Measurements from ENCODE around the gene FAM47E. TPM values are rescaled to one million over a fixed set of nuclear protein-coding genes. Genes with fewer than 3 reads are reported as not detected.
A peak's percentile ranks its signal among the peaks of the same experiment; 100 is the strongest.

FAM47E gene
- total and polyA plus RNA-seq, 2 of the 13 experiments (the other 11 are each of a cell fraction or from before 2014, with no cell fraction given), result 0.33 to 0.66 TPM

GRCh38 chr4:76251441-76252270, at the start of gene FAM47E (continued):
- TF ChIP-seq KDM6A (CRISPR knock-in tag; IDR thresholded peaks at IDR 0.05; ENCODE audit: low read depth), result no peak
- no peak for TF ChIP-seq ZFYVE20 (CRISPR knock-in tag; IDR thresholded peaks at IDR 0.05; ENCODE audit: borderline replicate concordance, low read depth)
- 0 out of 2 replicates have a peak, but pooled peaks have one; percentile 43 for TF ChIP-seq SMYD3 (CRISPR knock-in tag; IDR thresholded peaks at IDR 0.05)
- TF ChIP-seq ZNF839 (CRISPR knock-in tag; IDR thresholded peaks at IDR 0.05; ENCODE audit: borderline replicate concordance), result no peak
- no peak for TF ChIP-seq XBP1 (CRISPR knock-in tag; IDR thresholded peaks at IDR 0.05)
- TF ChIP-seq ZNF260 (CRISPR knock-in tag; IDR thresholded peaks at IDR 0.05; ENCODE audit: borderline replicate concordance, low read depth), result no peak
- no peak for TF ChIP-seq RBAK (CRISPR knock-in tag; IDR thresholded peaks at IDR 0.05)
- TF ChIP-seq SALL1 (CRISPR knock-in tag; IDR thresholded peaks at IDR 0.05), result peak; percentile 93
- TF ChIP-seq HMGA1 (CRISPR knock-in tag; conservative IDR thresholded peaks at IDR 0.05), result no peak
- TF ChIP-seq ZNF549 (CRISPR knock-in tag; IDR thresholded peaks at IDR 0.05), result no peak
- TF ChIP-seq SIX1 (CRISPR knock-in tag; IDR thresholded peaks at IDR 0.05; ENCODE audit: borderline replicate concordance), result no peak
- TF ChIP-seq HOXA3 (CRISPR knock-in tag; IDR thresholded peaks at IDR 0.05), result peak; percentile 91
- no peak for TF ChIP-seq DMTF1 (CRISPR knock-in tag; IDR thresholded peaks at IDR 0.05)
- peak; percentile 86 for TF ChIP-seq RFX3 (CRISPR knock-in tag; IDR thresholded peaks at IDR 0.05)
- peak; percentile 89; the same call in 1 of the 2 replicates for TF ChIP-seq ZNF766 (CRISPR knock-in tag; IDR thresholded peaks at IDR 0.05; ENCODE audit: borderline replicate concordance)
- no peak; the same call in 1 of the 2 replicates for TF ChIP-seq GATAD2A (CRISPR knock-in tag; IDR thresholded peaks at IDR 0.05)
- no peak for TF ChIP-seq ZNF34 (CRISPR knock-in tag; IDR thresholded peaks at IDR 0.05; ENCODE audit: borderline replicate concordance)
- no peak for TF ChIP-seq NCOA5 (CRISPR knock-in tag; IDR thresholded peaks at IDR 0.05)
- 0 out of 2 replicates have a peak, but pooled peaks have one; percentile 91 for TF ChIP-seq ZNF614 (CRISPR knock-in tag; IDR thresholded peaks at IDR 0.05; ENCODE audit: borderline replicate concordance)
- no peak for TF ChIP-seq SIX4 (CRISPR knock-in tag; IDR thresholded peaks at IDR 0.05)
- no peak for TF ChIP-seq ZNF496 (CRISPR knock-in tag; IDR thresholded peaks at IDR 0.05; ENCODE audit: insufficient replicate concordance)
- peak in 1 of 2 experiments; percentile 72; a peak in 2 of 4 replicates for TF ChIP-seq KLF16 (CRISPR knock-in tag; IDR thresholded peaks at IDR 0.05)
- no peak for TF ChIP-seq ZBTB44 (CRISPR knock-in tag; IDR thresholded peaks at IDR 0.05)
- TF ChIP-seq FOXJ3 (CRISPR knock-in tag; IDR thresholded peaks at IDR 0.05; ENCODE audit: borderline replicate concordance), result peak; percentile 64; the same call in 1 of the 2 replicates
- no peak for TF ChIP-seq NAIF1 (CRISPR knock-in tag; IDR thresholded peaks at IDR 0.05; ENCODE audit: borderline replicate concordance)
- TF ChIP-seq BHLHE40 (IDR thresholded peaks at IDR 0.05; ENCODE audit: low read length), result no peak
- no peak for TF ChIP-seq NFYC (CRISPR knock-in tag; IDR thresholded peaks at IDR 0.05)
- 0 out of 2 replicates have a peak, but pooled peaks have one; percentile 52 for TF ChIP-seq KLF9 (CRISPR knock-in tag; IDR thresholded peaks at IDR 0.05; ENCODE audit: low read depth)
- no peak for TF ChIP-seq SSRP1 (CRISPR knock-in tag; IDR thresholded peaks at IDR 0.05)
- 0 out of 2 replicates have a peak, but pooled peaks have one; percentile 51 for TF ChIP-seq MXD4 (CRISPR knock-in tag; IDR thresholded peaks at IDR 0.05)
